Measurements from ENCODE around the gene KCNQ1OT1. TPM values are rescaled to one million over a fixed set of nuclear protein-coding genes. Genes with fewer than 3 reads are reported as not detected.

Gene KCNQ1OT1
- polyA plus RNA-seq, 3 donors from 2014 or later: 0.04 to 0.12 TPM; not detected in 1

DNA sequence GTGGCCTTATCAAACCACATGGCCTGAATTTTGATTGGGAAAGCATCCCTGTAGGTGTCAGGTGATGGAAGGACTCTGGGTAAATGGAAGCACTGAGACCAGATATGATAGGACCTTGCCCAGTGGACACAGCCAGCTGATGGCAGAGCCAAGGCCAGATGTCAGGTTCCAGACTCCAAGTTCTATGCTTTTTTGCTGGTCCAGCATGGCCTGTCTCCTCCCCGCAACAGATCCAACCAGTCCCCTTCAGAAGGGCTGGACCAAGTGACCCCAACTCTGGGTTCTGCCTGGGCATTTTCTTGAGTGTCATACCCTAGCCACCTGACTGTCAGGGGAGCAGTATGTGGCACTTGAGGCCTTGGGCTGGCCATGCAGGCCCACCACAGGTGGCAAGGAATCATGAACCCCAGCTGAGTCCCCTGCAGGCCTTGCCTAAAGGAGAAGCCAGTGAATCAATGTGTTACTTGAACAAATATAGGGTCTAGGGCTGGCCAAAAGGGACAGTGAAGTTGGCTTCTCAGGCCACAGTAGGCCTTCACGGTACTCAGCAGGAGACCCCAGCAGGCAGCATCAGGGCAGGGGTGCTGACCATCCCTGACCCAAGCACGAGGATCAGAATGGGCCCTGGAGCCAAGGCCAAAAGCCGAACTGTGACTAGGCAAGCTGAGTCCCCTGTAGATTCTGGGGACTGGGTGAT lies 27.1 kb downstream of the KCNQ1OT1 start:
- no peaks in the 10 kb centered on the region for H3K27me3 Mint-ChIP-seq (ENCODE audit: low read depth in 3 of 3)
- peaks cover 1 to 11% of the 10 kb centered on the region in 2 donors for H3K4me1 Mint-ChIP-seq
- H3K9me3 Mint-ChIP-seq: no peaks in the 10 kb centered on the region
- no peak overlapping the region for H3K4me3 Mint-ChIP-seq
- no peaks in the 10 kb centered on the region for H3K36me3 Mint-ChIP-seq
- no peak for DNase-seq
- no peak overlapping the region for H3K27ac Mint-ChIP-seq

DNA sequence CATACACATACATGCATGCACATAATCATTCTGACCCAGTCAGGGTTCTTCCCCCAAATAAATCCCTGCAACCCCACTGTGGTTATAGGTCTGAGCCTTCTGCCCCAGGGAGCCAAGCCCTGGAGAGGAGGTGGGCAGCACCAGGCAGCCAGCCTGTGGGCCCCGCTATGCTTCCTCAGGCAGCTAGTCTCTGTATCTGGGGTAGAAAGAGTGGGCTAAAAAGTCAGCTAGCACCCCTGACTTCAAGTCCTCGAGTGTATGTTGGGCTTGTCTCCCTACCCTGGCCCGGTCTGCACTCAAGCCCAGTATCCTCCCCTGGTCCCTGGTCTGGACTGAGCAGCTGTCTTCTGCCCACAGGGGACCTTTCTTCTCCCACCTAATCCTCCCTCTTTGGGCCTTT lies 28.0 kb downstream of the KCNQ1OT1 start:
- Mint-ChIP-seq H3K27ac (no peak overlapping the region), H3K4me1 (peaks cover 1 to 11% of the 10 kb centered on the region in 2 donors), H3K9me3 (no peaks in the 10 kb centered on the region), H3K27me3 (ENCODE audit: low read depth in 3 of 3) (no peaks in the 10 kb centered on the region), H3K36me3 (no peaks in the 10 kb centered on the region), H3K4me3 (no peak overlapping the region)
- DNase-seq: no peak

DNA sequence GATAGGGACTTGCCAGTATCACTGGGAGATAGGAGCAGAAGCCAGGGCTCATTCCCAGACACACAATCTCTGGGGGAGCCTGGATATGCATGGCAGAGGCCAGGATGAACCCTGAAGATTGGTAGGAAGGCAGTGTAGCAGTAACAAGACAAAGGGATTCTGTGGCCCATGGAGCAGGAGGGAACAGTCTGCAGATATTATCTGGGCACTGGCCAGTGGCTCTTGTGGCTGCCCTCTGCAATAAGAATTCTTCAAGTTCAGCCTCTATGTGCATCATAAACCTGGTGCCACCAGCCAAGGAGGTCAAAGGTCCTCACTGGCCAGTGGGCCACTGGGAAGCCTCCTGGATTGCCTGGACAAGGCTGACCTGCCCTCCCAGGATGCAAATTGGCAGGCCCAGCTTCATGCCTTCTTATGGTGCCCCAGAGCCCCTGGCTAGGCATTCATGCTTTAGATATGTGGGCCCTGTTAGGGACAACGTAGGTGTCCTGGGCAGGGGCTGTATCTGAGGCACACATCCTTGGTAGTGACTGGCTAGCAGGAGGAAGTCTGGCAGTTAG lies 29.2 kb downstream of the KCNQ1OT1 start:
- Mint-ChIP-seq H3K4me1 (peaks cover 1 to 11% of the 10 kb centered on the region in 2 donors), H3K9me3 (no peaks in the 10 kb centered on the region), H3K27me3 (ENCODE audit: low read depth in 3 of 3) (no peaks in the 10 kb centered on the region), H3K4me3 (no peak overlapping the region), H3K36me3 (no peaks in the 10 kb centered on the region), H3K27ac (peak overlapping the region in 1 of 6 donors; percentile 1)
- DNase-seq: no peak

DNA sequence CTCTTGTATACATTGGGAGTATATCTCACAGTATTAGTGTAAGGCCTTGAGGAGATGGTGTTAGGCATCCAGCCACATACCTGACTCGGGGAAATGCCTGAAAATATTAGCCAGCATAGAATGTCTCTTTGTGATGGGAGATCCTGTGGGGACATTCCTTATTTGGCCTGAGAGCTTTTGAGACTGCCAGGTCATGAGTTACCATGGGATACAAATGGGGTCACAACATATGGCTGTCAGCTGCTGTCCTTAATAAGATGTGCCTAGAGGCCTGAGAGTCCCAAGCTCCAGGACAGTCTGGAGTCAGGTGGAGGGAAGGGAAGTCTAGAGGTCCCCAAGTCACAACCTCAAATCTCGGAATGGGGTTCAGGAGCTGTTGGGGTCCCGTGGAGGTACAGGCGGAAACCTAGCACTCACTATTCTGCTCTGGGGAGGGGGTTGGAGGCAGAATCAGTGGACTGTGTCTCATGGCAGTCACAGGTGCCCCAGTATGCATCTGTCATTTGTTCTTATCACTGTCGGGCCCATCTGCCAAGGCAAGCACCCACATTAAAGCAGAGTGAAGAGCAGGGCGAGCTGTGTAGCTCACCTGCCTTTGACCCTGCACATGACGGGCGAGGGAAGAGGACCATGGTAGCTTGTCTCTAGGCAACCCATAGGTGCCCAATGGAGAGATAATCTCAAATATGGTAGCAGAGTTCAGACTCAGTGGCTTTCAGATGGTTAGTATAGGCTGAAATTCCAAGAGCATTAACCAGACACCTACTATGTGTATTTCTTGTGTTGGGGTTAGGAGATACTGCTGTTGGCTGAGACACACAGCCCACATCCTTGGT lies 29.9 kb downstream of the KCNQ1OT1 start:
- H3K4me3 Mint-ChIP-seq: no peak overlapping the region
- DNase-seq: no peak
- no peaks in the 10 kb centered on the region for H3K9me3 Mint-ChIP-seq
- H3K27me3 Mint-ChIP-seq (ENCODE audit: low read depth in 3 of 3): no peaks in the 10 kb centered on the region
- no peak overlapping the region for H3K27ac Mint-ChIP-seq
- H3K4me1 Mint-ChIP-seq: peaks cover 1 to 11% of the 10 kb centered on the region in 2 donors
- H3K36me3 Mint-ChIP-seq: no peaks in the 10 kb centered on the region

DNA sequence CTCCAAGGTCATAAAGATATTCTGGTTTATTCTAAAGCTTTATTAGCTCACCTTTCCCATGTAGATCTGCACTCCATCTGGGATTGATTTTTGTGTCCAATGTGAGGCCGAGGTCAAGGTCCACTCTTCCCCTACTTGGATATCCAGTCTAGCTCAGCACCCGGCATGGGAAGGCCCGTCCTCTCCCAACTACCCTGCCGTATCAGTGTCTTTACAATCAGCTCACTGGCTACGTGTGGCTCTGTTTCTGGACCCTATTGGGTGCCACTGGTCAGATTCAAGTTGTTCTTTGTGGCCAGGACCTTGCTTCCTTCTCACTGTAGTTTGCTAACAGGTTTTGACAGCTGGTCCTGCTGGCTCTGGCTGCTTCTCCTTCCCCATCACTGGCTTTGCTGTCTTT lies 30.9 kb downstream of the KCNQ1OT1 start:
- Mint-ChIP-seq H3K9me3 (no peaks in the 10 kb centered on the region), H3K36me3 (no peaks in the 10 kb centered on the region), H3K27me3 (ENCODE audit: low read depth in 3 of 3) (no peaks in the 10 kb centered on the region), H3K27ac (no peak overlapping the region), H3K4me1 (peaks cover 1 to 11% of the 10 kb centered on the region in 2 donors), H3K4me3 (no peak overlapping the region)
- DNase-seq: no peak

DNA sequence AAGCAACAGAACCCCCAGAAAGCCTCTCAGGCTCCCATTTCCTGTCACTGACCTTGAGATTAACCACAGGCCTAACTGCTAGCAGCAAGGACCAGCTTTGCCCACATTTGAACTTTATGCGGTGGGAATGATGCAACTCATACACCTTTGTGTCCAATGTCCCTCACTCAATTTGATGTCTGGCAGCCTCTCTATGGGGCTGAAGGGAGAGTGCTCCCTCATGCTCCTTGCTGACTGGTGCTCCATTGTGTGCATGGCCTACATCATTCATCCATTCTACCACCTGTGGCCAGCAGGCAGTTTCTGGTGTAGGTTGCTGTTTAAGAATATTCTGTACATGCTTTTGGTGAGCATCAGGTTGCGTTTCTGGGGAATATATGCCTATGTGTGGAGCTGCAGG lies 31.9 kb downstream of the KCNQ1OT1 start:
- Mint-ChIP-seq H3K36me3 (no peaks in the 10 kb centered on the region), H3K9me3 (no peaks in the 10 kb centered on the region), H3K4me1 (peaks cover 1 to 11% of the 10 kb centered on the region in 2 donors), H3K27ac (no peak overlapping the region), H3K4me3 (no peak overlapping the region), H3K27me3 (ENCODE audit: low read depth in 3 of 3) (no peaks in the 10 kb centered on the region)
- no peak for DNase-seq

DNA sequence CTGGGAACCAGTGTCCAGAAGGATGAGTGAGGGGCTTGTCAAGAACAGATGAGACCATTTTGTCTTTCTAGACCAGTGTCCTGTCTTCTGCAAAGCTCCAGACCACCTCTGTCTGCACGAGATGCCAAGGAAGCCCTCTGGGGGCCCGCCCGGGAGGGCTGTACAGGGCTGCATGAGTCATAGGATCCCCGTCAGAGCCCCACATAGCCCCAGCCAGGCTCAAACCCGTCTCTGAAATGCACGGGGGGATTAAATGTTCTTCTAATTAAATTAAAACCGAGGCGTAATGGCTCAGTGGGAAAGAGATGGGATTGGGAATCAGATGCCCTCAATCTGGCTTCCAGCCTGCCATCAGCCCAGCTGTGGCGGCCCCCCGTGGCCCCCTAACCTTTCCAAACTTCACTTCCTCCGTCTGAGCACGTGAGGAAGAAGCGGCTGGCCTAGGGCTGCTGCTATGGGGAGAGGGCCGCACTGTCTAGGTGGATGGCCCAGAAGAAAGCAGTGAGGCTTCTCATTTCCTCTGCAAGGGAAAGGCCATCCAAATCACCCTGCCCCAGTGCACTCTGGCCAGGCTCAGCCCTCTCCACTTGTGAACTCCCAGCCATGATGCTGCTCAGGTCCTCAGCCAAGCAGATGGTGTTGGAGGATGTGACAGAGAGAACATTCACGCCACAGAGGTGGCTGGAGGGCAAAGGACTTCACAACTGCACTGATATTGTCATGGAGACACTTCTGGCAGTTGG lies 32.8 kb downstream of the KCNQ1OT1 start:
- H3K27ac Mint-ChIP-seq: no peak overlapping the region
- no peak for DNase-seq
- H3K4me1 Mint-ChIP-seq: peaks cover 1 to 11% of the 10 kb centered on the region in 2 donors
- no peak overlapping the region for H3K4me3 Mint-ChIP-seq
- no peaks in the 10 kb centered on the region for H3K36me3 Mint-ChIP-seq
- peaks cover 0 to 1% (median 0%) of the 10 kb centered on the region in 3 donors for H3K27me3 Mint-ChIP-seq (ENCODE audit: low read depth in 3 of 3)
- no peaks in the 10 kb centered on the region for H3K9me3 Mint-ChIP-seq

DNA sequence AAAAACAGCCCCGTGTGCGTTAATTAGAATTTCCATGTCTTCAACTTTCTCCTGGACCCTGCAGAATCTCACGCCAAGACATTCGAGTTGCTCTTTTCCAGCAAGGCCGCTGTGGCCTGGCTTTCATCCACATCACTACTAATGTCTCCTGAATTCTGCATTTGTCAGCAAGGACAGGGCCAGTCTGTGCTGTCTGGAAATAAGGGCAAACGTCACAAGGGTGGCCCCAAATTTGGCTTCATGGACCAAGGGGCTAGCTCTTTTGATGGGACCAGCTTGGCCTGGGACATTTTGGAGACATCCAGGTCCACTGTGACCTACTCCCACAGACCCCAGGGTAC lies 33.4 kb downstream of the KCNQ1OT1 start:
- DNase-seq: no peak
- H3K4me1 Mint-ChIP-seq: peaks cover 1 to 11% of the 10 kb centered on the region in 2 donors
- no peak overlapping the region for H3K4me3 Mint-ChIP-seq
- H3K27ac Mint-ChIP-seq: no peak overlapping the region
- no peaks in the 10 kb centered on the region for H3K36me3 Mint-ChIP-seq
- no peaks in the 10 kb centered on the region for H3K9me3 Mint-ChIP-seq
- H3K27me3 Mint-ChIP-seq (ENCODE audit: low read depth in 3 of 3): peaks cover 0 to 1% (median 0%) of the 10 kb centered on the region in 3 donors

DNA sequence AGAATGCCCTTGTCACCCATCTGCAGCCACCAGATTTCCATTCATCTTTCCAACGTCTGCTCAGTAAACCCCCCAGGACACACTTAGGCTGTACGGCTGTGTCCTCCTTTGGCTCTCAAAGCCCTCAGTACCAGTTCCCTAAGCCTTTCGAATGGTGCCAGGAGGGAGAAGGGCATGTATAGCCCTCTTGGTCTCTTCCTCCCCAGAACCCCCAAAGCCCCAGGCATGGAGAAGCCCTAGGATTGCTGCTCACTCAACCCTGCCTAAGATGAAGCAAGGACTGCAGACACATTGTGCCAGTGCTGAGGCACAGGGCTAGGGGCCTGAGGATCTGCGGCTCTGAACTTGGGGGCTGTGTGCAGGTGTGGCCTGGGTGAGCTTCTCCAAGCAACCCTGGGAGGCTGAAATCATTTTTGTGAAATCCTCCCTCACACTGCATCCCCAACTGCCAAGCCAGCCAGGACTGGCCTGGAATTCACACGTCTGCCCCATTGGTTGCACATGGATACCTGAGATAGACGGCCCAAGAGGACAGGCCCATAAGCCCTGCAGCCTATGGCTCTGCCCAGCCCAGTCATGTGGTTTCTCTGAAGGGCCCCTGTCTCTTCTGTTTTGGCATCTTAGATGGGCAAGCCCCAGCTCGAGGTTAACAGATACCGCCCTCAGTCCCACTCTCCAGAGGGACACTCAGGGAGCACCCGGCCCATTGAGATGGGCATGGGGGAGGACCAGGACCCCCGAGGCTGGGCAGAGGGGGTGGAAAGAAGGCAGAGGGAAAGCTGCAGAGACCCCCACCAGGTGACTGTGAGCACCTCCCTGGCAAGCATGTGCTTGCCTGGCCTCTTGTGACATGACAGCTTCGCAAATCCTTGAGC lies 34.0 kb downstream of the KCNQ1OT1 start:
- no peak for DNase-seq
- H3K36me3 Mint-ChIP-seq: peaks cover 0 to 4% (median 0%) of the 10 kb centered on the region in 3 donors
- no peak overlapping the region for H3K4me3 Mint-ChIP-seq
- no peak overlapping the region for H3K27ac Mint-ChIP-seq
- peaks cover 0 to 1% (median 0%) of the 10 kb centered on the region in 3 donors for H3K27me3 Mint-ChIP-seq (ENCODE audit: low read depth in 3 of 3)
- peaks cover 0 to 5% (median 0%) of the 10 kb centered on the region in 6 donors for H3K9me3 Mint-ChIP-seq
- peaks cover 1 to 11% of the 10 kb centered on the region in 2 donors for H3K4me1 Mint-ChIP-seq

DNA sequence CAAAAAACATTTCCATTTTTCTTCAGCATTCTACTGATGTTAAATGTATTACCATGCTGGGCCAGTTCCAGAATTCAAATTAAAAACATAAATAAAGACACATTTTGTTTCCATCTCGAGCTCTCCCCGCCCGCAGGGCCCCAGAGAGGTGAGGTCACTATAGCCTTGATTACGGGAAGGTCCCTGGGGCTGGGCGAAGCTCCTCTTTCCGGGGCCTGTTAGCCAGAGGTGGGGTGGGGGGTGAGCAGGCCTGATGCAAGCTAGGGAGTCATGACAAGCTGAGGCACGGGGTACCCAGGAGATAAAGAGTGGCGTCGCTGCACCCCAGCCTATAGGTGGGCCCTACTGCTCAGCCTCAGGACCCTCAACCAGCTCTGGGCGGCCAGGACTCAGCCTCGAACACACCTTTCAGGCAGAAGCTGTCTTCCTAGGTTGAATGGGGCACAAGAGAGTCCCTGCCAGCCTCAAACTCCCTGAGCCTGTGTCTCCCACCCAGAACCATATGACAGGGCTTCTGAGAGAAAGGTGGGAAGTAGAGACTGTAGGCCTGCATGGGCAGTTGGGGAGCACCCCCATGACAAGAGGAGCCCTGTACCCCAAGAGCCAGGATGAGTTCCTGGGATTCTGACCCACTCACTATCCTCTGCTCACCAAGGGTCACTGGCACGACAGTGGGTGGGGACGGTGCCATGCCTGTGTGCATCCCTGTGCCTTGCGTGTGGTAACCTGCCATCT lies 34.8 kb downstream of the KCNQ1OT1 start:
- H3K4me3 Mint-ChIP-seq: no peak overlapping the region
- no peak overlapping the region for H3K27ac Mint-ChIP-seq
- peaks cover 0 to 4% (median 0%) of the 10 kb centered on the region in 3 donors for H3K36me3 Mint-ChIP-seq
- H3K4me1 Mint-ChIP-seq: peaks cover 1 to 11% of the 10 kb centered on the region in 2 donors
- peaks cover 0 to 1% (median 0%) of the 10 kb centered on the region in 3 donors for H3K27me3 Mint-ChIP-seq (ENCODE audit: low read depth in 3 of 3)
- H3K9me3 Mint-ChIP-seq: peaks cover 0 to 6% (median 3%) of the 10 kb centered on the region in 6 donors
- DNase-seq: no peak

DNA sequence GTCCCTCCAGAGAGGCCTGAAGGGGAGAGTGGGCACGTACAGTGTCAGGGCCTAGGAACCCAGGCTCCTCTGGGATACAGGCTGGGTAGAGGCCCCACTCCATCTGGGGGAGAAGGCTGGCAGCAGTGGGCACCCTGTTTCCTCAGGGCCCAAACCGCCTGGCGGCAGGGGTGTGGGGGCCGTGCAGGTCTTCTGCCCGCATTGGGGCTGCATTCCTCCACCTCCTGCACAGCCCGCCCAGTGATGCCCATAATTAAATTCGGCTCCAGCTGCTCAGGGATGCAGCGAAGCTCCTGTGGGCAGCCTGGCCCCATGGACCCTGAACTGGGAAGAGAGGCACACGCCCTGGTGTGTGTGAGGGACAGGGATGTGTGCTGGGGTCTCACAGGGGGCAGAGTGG lies 35.4 kb downstream of the KCNQ1OT1 start:
- H3K36me3 Mint-ChIP-seq: peaks cover 0 to 4% (median 0%) of the 10 kb centered on the region in 3 donors
- H3K27me3 Mint-ChIP-seq (ENCODE audit: low read depth in 3 of 3): peaks cover 0 to 1% (median 0%) of the 10 kb centered on the region in 3 donors
- no peak overlapping the region for H3K27ac Mint-ChIP-seq
- H3K4me3 Mint-ChIP-seq: no peak overlapping the region
- peaks cover 1 to 11% of the 10 kb centered on the region in 2 donors for H3K4me1 Mint-ChIP-seq
- H3K9me3 Mint-ChIP-seq: peaks cover 0 to 7% (median 3%) of the 10 kb centered on the region in 6 donors
- no peak for DNase-seq

DNA sequence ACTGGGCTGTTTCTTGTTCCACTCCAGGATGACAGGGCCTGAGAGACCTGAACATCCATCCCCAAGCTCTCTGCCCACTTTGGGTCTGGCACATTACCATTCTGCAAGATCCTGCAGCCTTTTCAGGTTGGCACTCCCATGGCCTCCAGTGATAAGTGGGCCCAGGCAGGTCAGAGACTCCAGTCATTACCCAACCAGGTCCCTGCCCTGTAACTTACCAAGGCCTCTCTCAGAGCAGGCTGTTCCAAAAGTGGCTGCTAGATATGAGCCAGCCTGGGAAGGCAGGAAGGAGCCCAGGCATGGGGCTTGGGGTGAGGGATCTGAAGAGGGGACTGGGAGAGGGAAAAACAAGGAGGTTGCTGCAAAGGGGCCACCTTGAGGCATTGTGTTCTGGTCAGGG lies 35.9 kb downstream of the KCNQ1OT1 start:
- H3K4me1 Mint-ChIP-seq: peaks cover 1 to 11% of the 10 kb centered on the region in 2 donors
- H3K36me3 Mint-ChIP-seq: peaks cover 0 to 4% (median 0%) of the 10 kb centered on the region in 3 donors
- H3K4me3 Mint-ChIP-seq: no peak overlapping the region

More for the DNA sequence above, 35.9 kb downstream of the KCNQ1OT1 start:
- H3K27me3 Mint-ChIP-seq (ENCODE audit: low read depth in 3 of 3): peaks cover 0 to 3% (median 0%) of the 10 kb centered on the region in 3 donors
- peaks cover 0 to 7% (median 4%) of the 10 kb centered on the region in 6 donors for H3K9me3 Mint-ChIP-seq
- no peak overlapping the region for H3K27ac Mint-ChIP-seq
- no peak for DNase-seq
